WERI-Rb-1 (cell line): Measurements from ENCODE around the gene FRMD4A.
A peak's percentile ranks its signal among the peaks of the same experiment; 100 is the strongest.
"Not testable (repeated sequence)": the region's sequence is repeated elsewhere in the genome, so short reads cannot be mapped to it uniquely, and the experiment has no call there.

ENCODE experiments used
- DNase-seq: peaks from one replicate; pipeline ENCODE4 v3.0.0-alpha.2; 2020
- H3K27ac ChIP-seq: fragments of 250-450 bp; sonication (Bioruptor Pico); 2 replicates; pipeline ENCODE4 v1.5.1; 2020; ENCODE audit warnings: mild to moderate bottlenecking, moderate library complexity
- H3K27me3 ChIP-seq: fragments of 250-450 bp; sonication (Bioruptor Pico); 2 replicates; pipeline ENCODE4 v1.5.1; 2021; ENCODE audit warnings: mild to moderate bottlenecking, low read depth, moderate library complexity; ENCODE audit not compliant: insufficient read depth, severe bottlenecking
- H3K36me3 ChIP-seq: fragments of 250-450 bp; sonication (Bioruptor Pico); 2 replicates; pipeline ENCODE4 v1.5.1; 2020; ENCODE audit warnings: mild to moderate bottlenecking, moderate library complexity
- H3K4me3 ChIP-seq: 2 replicates; pipeline ENCODE4 v1.5.1; 2011; ENCODE audit warnings: low read depth, mild to moderate bottlenecking, control low read depth, low read length
- H3K9me3 ChIP-seq: fragments of 250-450 bp; sonication (Bioruptor Pico); 2 replicates; pipeline ENCODE4 v1.5.1; 2021; ENCODE audit warnings: mild to moderate bottlenecking, moderate library complexity; ENCODE audit not compliant: severe bottlenecking
- CTCF ChIP-seq: IDR thresholded peaks from 2 replicates; pipeline ENCODE4 v1.5.1; 2011; ENCODE audit warnings: low read depth, mild to moderate bottlenecking, control low read depth, inconsistent platforms, low read length

The FRMD4A gene

GRCh38 chr10:14215641-14216040, 115.1 kb downstream of the FRMD4A start:
- Histone ChIP-seq H3K9me3 (no peaks in the 10 kb centered on the region), H3K36me3 (no peaks in the 10 kb centered on the region), H3K27ac (no peak overlapping the region), H3K4me3 (no peak overlapping the region), H3K27me3 (no peaks in the 10 kb centered on the region)
- TF ChIP-seq CTCF = no peak
- no peak for DNase-seq

GRCh38 chr10:14213703-14214102, 117.0 kb downstream of the FRMD4A start:
- H3K27me3 ChIP-seq, H3K36me3 ChIP-seq, H3K27ac ChIP-seq, H3K9me3 ChIP-seq, DNase-seq, H3K4me3 ChIP-seq: not testable (repeated sequence)

- DNase-seq = peak; percentile 12
- TF ChIP-seq CTCF = no peak
- H3K9me3 ChIP-seq = no peaks in the 10 kb centered on the region
- no peak overlapping the region for H3K27ac ChIP-seq
- no peaks in the 10 kb centered on the region for H3K27me3 ChIP-seq
- no peaks in the 10 kb centered on the region for H3K36me3 ChIP-seq
- no peak overlapping the region for H3K4me3 ChIP-seq
Observed at GRCh38 chr10:14211610-14212009, 119.1 kb downstream of the FRMD4A start.

- Histone ChIP-seq H3K27ac (no peak overlapping the region), H3K27me3 (no peaks in the 10 kb centered on the region), H3K36me3 (no peaks in the 10 kb centered on the region), H3K9me3 (no peaks in the 10 kb centered on the region), H3K4me3 (no peak overlapping the region)
- no peak for DNase-seq
- no peak for TF ChIP-seq CTCF
Observed at GRCh38 chr10:14208231-14208630, 122.5 kb downstream of the FRMD4A start.

GRCh38 chr10:14205233-14205632, 125.5 kb downstream of the FRMD4A start:
- no peak overlapping the region for H3K27ac ChIP-seq
- no peak for TF ChIP-seq CTCF

GRCh38 chr10:14200698-14201544, 129.8 kb downstream of the FRMD4A start:
- TF ChIP-seq CTCF = peak; percentile 57
- no peaks in the 10 kb centered on the region for H3K9me3 ChIP-seq
- no peak overlapping the region for H3K4me3 ChIP-seq
- H3K36me3 ChIP-seq = no peaks in the 10 kb centered on the region
- H3K27ac ChIP-seq = no peak overlapping the region
- peak; percentile 28 for DNase-seq
- no peaks in the 10 kb centered on the region for H3K27me3 ChIP-seq

More at GRCh38 chr10:14205233-14205632, 125.5 kb downstream of the FRMD4A start:
- no peak overlapping the region for H3K4me3 ChIP-seq
- H3K9me3 ChIP-seq = no peaks in the 10 kb centered on the region
- no peak for DNase-seq
- no peaks in the 10 kb centered on the region for H3K36me3 ChIP-seq
- H3K27me3 ChIP-seq = no peaks in the 10 kb centered on the region

GRCh38 chr10:14199098-14199497, 131.6 kb downstream of the FRMD4A start:
- not testable (repeated sequence) for H3K4me3 ChIP-seq, H3K9me3 ChIP-seq, DNase-seq, H3K36me3 ChIP-seq, H3K27ac ChIP-seq, H3K27me3 ChIP-seq
